Right kidney (tissue), 1 donor: Measurements from ENCODE around the gene RIMKLA.

Experiments
- DNase-seq: peaks from one replicate; pipeline ENCODE4 v3.0.0-alpha.2; 2016

The RIMKLA gene

DNA sequence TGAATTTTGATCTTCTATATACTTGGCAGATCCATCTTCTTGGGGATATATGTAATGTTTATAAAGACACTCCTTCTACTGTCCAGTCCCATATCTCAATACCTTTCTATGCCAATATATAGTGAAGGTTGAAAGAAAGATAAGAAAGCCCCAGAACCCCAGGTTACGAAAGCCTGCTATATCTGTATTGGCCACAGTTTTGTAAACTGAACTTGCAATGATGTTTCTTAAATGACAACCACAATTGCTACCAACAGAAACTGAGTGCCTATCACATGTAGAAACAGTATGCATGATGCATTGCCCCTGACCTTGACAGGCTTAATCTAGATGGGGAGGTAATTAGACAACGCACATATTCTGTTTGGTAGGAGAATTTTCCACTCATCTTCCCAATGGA is 7.8 kb upstream of the RIMKLA start:
- DNase-seq, result no peak

DNA sequence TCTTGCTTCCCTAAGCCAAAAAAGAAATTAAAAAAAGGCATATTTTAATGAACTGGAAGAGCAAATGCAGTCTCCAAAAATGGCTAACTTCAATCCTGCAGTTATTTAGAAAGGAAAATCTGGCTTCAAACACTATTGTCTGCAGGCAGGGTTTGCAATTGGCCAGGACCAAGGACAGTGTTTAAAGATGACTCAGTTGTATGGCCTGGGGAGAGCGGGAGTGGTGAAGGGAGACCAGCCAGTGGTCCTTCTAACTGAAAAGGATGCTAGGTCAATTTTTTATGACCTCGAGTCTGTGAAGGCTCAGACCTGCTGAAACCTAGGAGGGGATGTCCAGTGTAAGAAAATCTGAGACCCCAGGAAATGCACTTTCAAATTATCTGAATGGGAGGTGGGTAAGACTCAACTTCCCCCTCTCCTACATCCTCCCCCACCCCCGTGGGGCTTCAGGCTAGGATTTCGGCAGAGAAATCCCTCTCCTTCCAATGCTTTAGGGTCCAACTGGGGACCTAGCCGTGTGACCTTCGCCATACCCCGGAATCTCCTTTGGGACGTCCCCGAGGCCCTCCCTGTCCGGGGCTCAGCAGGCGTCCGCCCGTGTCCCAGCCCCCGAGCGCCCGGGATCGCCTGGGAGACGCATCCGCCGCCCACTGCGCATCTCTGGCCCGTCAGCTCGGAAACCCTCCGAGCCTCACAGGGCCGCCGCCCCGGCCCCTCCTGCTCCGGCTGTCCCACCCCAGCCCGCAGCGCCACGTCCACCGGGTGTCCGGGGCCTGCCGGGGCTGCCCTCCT is 602 bp upstream of the RIMKLA start:
- peak; percentile 31 for DNase-seq

DNA sequence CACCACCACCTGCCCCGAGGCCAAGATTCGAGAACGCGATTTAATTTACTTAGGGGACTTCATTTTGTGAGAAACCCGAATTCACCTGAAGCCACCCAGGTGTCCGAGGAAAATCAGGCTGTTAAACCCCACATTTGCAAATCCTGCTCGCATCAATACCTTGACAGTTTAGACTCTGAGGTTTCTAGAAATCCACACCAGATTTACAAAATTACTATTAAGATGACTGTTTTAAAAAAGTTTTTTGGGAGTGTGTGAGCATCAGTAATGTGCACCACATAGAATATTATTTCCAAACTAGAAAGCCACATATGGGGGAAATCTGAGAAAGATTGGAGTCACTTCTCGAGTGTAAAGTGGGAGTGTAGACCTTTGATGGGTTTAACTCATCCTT is 685 bp downstream of the RIMKLA start:
- no peak for DNase-seq

DNA sequence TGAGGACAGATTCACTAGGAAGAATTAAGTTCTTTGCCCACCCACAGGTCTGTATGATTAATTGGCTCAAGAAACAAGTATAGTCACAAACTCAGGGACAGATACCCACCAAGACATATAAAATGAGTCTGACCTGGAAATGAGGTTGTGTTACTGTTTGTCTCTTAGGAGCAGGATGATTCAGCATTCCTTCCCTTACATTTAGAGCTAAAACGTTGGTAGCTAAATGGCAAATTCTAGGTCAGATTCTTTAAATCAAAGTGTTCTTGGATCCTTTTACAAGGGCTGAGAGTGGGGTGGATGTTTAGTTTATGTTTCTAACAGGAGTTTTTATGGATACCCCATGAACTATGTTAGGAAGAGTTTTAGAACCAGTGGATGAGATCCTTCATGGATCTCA is 4.7 kb downstream of the RIMKLA start:
- no peak for DNase-seq

DNA sequence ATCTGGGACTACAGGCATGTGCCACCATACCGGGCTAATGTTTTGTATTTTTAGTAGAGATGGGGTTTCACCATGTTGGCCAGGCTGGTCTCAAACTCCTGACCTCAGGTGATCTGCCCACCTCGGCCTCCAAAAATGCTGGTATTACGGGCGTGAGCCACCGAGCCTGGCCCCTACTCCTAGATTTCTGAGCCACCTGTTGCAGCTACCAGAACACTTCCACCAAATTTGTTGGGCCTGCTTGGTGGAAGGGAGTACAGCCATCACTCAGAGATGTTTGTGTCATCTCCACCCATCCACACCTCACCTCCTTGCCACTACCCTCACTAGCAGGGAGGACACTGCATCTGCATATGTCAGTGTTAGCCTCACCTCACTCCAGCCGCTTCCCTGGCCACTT is 5.5 kb downstream of the RIMKLA start:
- DNase-seq, result no peak

DNA sequence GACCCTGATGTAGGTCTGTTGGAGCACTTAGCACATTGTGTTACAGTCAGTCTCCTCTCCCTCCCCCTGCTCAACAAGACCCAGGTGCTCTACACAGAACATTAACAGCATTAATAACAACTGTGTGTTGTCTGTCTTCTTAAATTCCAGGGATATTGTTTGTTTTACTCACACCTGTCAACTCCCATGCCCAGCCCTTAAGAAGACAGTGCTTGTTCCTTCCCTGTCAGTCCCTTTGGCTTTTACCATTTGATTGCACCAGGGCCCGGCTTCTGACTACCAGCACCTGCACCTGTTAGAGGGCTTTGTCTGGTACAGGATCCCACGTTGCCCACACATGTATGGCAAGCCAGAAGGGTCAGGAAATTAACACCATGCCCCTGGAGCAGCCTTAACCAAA is 11.7 kb downstream of the RIMKLA start:
- DNase-seq, result no peak

DNA sequence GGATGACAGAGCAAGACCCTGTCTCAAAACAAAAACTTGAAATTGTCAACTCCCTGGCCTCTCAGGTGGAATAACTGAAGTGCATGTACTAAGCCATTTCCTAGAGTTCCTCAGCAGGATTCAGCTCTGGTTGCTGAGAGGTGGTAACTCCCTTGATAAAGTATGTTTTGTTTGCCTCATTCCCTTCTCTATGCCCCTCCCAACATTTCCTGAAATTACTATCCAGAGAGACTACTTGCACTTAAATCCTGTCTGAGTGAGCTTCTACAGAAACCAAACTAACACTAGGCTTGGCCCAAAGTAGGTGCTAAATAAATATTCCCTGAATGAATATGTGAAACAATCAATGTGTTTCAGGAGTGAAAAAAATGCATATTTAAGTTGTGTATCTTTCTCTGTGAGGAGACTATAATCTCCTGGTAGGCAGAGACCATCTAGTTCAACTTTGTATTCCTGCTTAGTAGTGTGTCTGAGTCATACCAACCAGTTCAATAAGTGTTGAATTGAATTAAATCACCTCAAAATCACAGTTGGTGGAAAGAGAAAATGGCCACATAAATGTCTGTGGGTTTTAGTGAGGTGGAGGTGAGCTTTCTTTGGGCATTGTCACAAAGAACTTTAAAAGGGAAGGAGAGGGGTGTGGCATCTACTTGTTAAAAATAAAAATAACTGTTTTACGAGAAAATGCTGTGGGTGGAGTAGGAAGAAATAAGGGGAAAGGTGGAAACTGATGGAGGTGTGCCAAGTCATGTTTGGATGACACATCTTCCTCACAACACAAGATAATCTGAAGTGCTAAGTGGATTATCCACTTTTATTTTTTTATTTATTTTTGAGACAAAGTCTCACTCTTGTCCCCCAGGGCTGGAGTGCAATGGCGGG is 12.6 kb downstream of the RIMKLA start:
- no peak for DNase-seq

DNA sequence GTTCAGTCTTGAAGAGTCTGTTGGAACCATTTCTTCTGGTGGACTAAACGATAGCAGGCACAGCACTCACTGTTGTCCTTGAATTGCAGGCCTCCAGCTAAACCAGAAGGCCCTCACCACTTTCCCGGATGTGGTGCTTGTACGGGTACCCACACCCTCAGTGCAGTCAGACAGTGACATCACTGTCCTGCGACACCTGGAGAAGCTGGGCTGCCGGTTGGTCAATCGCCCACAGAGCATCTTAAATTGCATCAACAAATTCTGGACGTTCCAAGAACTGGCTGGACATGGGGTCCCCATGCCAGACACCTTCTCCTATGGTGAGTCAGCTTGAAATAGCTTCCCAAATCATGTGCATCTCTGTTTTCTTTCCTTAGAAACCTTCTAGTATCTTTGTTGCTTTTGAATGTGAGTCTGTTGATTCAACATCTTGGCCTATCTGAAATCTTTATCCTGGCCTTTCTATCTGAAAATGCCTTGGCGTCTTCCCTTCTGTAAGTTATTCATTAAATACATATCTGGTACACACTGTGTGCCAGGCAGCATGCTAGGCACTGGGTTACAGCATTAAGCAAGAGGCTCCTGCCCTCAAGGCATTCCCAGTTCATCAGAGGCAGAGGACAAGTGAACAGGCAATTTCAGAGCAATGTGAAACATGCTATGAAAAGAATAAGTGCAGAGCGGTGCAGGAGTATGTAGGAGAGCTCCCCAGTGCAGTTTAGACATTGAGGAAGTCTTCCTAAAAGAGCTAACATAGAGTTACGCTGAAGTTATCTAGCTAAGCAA is 18.9 kb downstream of the RIMKLA start:
- DNase-seq, result no peak

DNA sequence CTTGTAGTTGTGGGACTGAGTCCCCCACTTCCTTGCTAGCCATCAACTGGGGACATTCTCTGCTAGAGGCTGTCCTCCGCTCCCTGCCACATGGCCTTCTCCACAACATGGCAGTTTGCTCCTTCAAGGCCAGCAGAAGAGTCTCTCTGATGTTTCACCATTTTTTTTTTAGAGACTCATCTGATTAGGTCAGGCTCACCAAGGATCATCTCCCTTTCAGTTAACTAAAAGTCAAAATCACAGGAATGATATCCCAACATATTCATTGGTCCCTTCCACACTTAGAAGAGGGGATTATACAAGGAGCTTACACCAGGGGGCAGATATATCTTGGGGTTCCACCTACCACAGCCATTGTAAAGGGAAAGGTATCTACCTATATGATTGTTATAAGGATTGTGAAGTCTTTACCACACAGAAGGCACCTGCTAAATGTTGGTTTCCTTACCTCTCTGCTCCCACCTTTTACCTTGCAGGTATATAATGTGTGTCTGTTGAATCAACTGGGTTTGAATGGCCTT is 23.3 kb downstream of the RIMKLA start:
- DNase-seq, result no peak

DNA sequence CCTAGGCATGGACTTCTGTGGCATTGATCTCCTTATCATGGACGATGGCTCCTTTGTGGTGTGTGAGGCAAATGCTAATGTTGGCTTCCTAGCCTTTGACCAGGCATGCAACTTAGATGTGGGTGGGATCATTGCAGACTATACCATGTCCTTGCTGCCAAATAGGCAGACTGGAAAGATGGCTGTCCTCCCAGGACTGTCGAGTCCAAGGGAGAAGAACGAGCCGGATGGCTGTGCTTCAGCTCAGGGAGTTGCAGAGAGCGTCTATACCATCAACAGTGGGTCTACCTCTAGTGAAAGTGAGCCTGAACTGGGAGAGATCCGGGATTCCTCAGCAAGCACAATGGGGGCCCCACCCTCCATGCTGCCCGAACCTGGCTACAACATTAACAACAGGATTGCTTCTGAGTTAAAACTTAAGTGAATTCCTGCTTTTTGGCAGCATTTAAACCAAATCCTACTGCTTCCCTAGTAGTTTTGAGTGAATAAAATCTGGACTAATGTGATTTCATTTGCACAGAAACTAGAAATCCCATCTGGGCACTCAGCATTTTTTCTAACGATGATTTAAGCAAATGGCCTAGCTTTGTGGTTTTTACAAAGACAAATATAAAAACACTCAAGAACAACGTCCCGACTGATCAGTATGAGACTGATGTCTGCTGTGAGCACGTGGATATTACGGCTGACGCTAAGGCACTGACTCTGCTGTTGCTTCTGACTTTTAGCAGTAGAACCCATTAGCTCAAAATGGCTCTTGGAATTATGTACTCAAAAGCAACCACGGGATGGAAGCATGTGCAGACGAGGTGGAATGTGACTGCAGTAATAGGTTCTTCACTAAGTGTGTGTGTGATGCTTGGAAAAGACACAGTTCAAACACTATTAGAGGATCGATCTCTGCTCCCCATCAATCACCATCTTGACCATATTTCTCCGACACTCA is 34.2 kb downstream of the RIMKLA start:
- no peak for DNase-seq

DNA sequence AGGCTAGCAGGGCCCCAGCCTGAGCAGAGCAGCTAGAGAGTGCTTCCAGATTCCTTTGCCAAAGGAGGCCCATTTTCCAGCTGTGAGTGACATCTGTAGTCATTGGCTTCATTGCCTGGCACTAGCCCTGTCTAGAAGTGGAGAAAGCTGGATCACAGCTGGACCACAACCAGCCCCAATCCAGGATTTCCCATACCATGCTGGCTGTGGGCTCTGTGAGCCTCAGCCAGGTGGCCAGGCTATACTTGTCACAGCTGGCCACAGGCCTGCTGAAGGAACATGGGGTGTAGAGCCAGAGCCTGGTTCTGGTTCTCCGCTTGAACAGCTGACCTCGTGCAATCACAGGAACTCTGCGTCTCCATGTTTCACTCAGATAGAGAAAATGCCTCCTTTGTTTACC is 36.6 kb downstream of the RIMKLA start:
- DNase-seq, result no peak

DNA sequence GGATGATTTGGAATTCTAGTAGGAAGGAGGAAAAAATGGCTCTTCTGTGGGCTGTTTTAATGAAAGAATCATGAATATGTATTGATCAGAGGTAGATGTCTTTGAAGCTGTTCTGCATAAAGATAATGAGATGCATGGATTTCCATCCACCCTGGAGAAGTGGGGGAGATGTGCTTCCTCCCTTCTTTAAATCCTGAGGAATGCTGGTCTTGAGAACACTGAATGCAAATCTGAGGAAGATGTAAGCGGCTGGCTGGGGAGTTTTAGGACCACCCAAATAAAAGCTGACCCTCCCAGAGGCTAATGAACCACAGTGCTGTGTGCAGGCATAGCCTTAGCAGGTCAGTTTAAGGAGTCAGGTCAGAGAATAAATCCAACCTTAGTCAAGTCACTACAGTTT is 37.9 kb downstream of the RIMKLA start:
- DNase-seq, result no peak

DNA sequence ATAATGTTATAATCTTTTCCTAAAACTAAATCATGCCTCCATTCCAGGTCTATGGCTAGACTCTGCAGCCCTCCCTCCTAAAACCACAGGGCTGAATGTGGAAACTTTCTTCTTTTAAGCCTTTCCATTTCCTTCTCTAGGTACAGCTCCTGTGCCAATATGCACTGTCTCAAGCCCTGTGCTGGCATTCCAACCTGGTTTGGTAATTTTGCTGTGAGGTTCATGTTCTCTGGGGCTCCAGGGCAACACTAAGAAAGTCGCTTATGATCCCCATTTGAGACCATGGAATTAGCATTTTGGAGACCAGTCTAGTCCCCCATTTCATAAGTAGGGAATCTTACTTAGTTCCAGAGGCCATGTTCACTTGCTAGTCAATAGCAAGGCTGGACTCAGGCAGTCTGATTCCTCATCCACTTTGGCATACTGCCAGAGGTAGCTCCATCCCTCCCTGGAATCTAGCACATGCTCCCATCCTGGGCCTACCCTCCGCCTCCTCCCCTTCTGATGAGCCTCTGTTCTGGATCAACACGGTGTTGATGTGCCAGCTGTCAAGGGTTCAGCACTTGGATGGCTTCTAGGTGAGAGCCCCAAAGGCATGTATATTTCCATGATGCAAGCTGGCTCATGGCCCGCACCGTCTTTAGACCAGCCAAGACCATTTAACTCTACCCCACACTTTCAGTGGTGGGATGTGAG is 38.7 kb downstream of the RIMKLA start:
- no peak for DNase-seq

DNA sequence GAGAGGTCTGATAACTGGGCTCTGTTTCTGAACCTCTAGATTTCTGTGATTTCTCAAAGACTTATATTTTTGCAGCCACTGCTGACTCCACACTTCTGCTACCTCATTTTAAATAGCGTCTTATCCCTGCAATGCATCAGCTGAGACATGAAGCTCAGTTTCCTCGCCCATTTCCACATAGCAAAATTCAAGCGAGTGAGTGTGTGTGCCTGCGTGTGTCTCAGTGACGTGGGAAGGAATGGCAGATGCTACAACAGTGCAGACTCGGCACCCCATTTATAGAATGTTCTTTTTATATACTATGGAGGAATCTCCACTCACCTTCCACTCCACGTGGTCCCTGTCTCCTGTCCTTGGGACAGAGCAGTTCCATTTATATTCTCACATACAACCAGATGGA is 39.5 kb downstream of the RIMKLA start:
- no peak for DNase-seq

DNA sequence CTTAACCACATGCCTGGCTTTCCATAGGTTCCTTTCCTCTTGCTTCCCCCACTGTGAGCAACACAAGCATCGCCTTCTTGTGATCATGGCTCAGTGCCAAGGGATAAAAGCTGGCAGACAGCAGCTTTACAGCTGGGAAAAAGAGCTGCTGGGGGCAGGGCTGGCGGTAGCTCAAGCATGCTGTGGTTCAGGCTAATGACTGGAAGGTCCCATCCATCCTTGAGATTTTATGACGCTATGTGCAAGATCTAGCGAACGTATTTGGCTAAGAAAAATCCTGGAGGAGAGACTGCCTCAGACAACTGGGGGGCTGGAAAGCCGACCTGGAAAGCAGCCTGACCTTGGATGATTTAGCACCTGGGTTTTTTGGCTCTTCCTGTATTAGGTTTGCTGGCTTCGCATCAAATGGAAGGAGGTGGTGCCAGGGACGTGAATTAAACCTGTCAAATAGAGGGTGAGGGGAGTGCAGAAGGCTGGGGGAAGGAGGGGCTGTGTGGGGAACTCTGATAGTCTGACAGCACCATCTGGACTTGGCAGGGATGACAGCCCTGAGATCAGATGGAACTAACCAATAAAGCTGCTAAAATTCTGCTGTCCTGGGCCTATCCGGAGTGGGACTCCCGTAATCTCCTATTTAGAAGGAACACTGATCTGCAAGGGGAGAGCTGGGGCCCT is 40.5 kb downstream of the RIMKLA start:
- DNase-seq, result peak; percentile 65

DNA sequence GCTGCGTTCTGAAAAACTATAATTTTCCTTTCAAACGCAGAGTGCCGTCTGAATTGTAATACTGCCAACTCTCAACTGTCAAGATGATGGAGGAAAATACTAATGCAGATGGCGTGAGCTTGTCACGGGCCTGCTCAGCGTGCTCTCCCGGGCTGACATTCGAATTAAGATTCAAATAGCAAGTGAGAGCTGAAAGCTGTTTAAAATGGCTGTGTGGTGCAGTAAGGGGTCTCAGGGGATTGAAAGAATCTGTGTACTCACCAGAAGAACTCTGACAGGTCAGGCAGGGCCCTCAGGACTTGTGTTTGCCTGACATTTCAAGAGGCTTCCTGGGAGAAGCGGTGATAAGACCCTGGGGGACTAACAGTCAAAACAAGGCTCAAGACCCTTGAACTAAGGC is 42.1 kb downstream of the RIMKLA start:
- DNase-seq, result no peak

DNA sequence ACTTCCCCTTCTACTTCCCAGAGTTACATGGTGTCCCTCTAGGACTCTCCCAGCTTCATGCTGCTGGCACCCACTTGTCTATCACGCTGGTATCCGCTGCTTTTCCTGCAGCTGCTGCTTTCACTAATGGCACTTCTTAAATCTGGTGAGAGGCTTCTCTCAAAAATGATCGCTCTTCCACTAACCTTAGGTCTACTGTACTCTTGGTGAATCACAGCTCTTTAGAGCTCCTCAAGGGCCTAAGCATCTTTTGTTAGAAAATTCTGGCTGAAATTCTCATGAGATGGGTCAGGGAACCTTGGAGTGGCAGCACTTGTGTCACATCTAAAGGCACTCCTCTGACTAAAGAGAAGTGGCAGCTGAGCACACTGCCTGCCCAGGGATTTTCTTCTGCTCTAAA is 43.1 kb downstream of the RIMKLA start:
- DNase-seq, result no peak

DNA sequence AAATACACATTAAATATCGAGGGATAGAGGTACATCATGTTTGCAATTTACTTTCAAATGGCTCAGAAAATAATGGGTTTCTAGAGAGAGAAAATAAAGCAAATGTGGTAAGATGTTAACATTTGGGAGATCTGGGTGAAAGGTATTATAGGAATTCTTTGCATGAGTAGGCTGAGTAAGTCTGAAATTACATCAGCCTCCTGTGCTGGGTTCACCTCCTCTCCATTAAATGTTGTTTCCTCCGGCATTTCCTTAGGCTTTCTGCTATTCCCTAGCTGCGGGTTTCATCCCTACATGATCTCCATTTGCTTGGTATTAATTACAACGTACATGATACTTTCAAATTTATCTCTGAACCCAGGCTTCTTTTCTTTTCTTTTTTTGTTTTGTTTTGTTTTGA is 43.6 kb downstream of the RIMKLA start:
- DNase-seq, result no peak

DNA sequence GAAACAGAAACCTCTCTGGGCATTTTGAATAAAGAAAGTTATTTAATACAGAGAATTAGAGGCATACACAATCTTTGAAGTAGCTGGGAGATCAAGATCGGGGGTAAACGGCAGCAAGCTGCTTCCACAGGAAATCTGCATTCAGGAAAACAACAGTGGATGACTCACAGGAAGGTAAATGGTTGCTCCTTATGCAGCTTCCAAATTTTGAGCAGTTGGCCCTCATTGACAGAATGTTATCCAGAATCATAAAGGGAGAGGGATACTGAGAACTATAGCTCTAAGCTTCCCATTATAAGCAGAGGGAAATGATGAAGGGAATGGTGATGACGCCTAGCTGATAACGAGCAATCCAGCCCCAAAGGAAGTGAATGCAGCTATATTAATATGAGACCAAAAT is 46.6 kb downstream of the RIMKLA start:
- no peak for DNase-seq

DNA sequence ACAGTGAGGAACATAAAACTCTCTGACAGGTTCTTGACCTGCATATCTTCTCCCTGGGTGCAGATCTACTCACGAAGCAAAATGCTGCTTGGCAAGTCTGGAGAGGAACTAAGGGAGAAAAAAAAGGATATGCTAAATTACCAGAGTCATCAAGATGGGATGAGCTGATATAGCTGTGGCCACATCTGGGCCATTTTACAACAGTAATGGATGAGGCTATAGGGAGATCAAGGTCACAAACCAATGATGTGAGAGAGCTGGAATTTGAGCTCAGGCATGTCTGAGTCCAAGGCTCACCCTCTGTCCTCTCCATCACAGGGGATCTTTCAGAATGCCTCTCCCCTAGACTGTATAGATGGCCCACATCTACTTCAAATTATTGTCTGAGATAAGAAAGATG is 49.0 kb downstream of the RIMKLA start:
- no peak for DNase-seq
